Heart left ventricle (tissue), 13 donors: Measurements from ENCODE around the gene HNRNPAB.

Experiments
- CTCF ChIP-seq, 12 donors: fragments of 200-600 bp; sonication (generic) in 4 of 12; IDR thresholded peaks; one replicate each; pipeline versions ENCODE4 v1.5.0 to v1.8.0; 2018 to 2022; ENCODE audit warnings: antibody characterized with exemption in 12 of 12, mild to moderate bottlenecking in 5 of 12
- POLR2A ChIP-seq, 2 donors: fragments of 450-650 bp; IDR thresholded peaks; one replicate each; pipeline ENCODE4 v1.6.1; 2017; ENCODE audit warnings: antibody characterized with exemption in 2 of 2, mild to moderate bottlenecking in 2 of 2, moderate library complexity in 2 of 2
- donor health status: ischemic (EF 13 %, LVEDD 7.1; RV severe dilation, severe dysfunction).
- donor health status: DM: no; HTN: yes; CAD: no.
- donor health status: DM: no; HTN: no; CAD: no.
- donor health status: ischemic (EF 25% LVEDD 6.9; RV normal size, moderate dysfunction).
- donor health status: ischemic (EF 25% LVEDD 5.7; RV mildly dilated, moderate dysfunction).
- donor health status: ischemic (EF 35%, LVEDD 5.7; RV mildly dilated, moderate dysfunction).
- donor health status: nonischemic (EF 11% LVEDD 7.7; RV severe dilation, severe dysfunction).
- donor health status: DM: yes; HTN: yes; CAD: no.
- donor health status: PGD.
- donor health status: ischemic (EF 29% LVEDD 5.4; RV normal size, mild dysfunction).
- donor health status: nonischemic (EF 23%, LVEDD 6.1; RV moderate dilation, normal function).

GRCh38 chr5:178170455-178170854, 33.9 kb upstream of the HNRNPAB start:
- TF ChIP-seq CTCF (IDR thresholded peaks at IDR 0.05) (no peak), POLR2A (IDR thresholded peaks at IDR 0.05) (no peak)
